GM19452 (cell line): ENCODE measurements around the gene CRABP2.

Source experiments
- ATAC-seq: cut with Tn5 transposase; IDR thresholded peaks from one replicate; pipeline ENCODE4 v1.9.1; 2021; ENCODE audit not compliant: unreplicated experiment

CRABP2 gene

GRCh38 chr1:156691665-156692440 is 13.5 kb downstream of the CRABP2 start:
- ATAC-seq, result no peak

DNA sequence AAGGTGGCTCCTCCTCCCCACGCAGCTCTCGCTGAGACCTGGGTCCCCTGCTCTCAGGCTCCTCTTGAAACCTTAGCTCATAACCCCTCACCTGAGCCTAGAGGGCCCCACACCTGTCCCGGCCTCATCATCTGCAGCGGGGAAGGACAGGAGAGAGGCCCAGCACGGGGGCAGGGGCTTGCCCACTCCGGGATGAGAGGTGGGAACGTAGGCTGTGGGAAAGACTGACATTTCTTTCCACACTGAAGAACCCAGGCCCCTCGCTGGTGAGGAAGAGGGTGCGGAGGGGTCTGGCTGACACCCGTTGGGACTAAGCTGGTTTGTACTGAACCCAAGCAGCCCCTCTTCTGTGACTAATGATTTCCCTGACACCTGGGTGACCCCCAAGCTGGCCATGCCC is 14.2 kb downstream of the CRABP2 start:
- no peak for ATAC-seq

DNA sequence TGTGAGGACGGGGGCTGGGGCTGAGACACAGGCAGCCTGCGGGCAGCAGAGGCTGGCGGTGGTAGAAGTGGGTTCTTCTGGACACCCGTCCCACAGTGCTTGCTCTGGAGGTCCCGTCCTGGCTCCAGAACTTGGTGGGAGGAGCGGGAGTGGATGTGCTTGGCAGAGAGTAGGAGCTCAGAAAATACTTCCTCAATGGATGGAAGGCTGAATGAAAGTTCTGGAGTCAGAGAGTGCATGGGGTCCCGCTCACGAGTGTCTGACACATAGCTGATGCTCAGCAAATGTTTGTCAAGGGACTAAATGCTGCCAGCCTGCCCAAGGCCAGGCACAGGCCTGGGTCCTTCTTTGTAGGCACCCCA is 14.7 kb downstream of the CRABP2 start:
- ATAC-seq, result no peak

DNA sequence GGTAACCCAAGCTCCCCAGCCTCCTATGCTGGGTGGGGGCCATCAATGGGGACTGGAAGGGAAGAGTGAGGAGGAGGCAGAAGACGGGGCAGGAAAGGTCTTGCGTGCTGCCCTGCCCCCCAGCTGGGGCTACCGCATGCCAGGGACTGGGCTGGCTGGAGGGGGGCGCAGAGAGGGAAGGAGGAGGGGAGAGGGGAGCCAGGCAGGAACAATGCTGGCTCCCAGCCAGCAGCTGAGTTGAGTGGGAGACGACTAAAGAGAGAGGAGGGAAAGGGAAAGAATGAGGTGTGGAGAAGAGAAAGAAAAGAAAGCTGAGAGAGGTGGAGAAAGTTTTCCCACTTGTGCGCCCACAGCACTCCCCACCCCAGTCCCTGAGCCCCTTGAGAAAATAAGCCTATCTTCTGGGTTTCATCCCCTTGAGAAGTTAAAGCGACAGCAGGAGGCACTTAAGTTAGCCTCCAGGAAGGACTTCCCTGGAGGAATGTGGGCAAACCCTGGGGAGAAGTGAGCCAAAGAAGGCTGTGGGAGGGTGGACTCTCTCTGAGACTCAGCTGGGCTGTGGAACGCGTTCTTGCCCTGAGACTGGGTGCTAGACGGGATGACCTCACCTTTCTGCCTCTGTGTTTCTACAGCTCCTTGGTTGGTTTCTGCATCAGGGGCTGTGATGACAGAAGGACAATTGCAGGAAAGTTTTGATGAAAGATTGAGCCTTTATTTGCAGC is 15.3 kb downstream of the CRABP2 start:
- ATAC-seq, result no peak

- ATAC-seq, result no peak
Measured at GRCh38 chr1:156689035-156689952, 16.1 kb downstream of the CRABP2 start.

DNA sequence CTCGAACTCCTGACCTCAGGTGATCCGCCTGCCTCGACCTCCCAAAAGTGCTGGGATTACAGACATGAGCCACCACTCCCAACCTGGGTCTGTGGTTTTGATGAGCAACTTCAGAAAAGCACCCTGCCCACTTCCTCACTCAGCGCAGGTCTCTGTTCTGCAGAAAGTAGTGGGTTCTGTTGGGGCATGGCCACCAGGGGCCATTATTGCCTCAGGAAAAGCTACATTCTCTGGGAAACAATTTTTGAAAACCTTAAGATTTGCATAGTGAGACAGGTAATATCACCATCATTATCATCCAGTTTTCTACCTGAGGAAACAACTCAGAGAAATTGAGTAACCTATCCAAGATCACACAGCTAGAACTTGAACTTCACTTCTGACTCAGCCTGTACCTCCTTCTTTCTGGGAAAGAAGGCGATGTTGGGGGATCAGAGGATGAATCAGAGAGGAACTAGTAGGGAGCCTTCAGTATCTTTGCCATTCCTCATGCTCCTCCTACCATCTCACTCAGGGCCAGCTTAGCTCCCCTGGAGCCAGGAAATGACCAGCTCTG is 21.1 kb downstream of the CRABP2 start:
- ATAC-seq, result no peak

DNA sequence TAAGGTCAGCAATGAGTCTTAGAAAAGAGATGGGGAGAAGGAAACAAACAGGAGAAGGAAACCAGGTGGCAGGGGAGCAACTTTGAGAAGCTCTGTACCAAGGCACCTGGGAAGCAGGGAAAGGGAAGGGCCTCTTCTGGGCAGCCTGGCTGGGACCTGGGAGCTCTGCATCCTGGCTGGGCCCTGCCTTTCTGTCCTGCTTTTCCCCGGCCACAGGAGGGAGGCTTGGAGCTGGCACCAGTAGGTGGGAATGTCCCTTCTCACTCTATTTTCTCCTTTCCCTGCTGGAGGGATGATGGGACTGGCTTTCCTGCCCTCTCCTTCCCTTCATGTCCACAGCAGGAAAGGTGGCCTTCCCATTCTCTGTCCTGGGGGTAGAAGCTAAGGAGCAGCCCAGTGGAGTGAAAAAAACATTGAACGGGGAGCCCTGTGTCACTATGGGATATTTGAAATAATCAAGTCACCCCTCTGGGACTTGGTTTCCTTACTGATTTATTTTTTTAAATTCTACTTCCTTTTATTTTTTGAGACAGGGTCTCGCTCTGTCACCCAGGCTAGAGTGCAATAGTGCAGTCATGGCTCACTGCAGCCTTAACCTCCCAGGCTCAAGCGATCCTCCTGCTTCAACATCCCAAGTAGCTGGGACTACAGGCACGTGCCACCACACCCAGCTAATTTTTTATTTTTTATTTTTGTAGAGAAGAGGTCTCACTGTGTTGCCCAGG is 23.1 kb downstream of the CRABP2 start:
- ATAC-seq, result no peak

- ATAC-seq, result no peak
Measured at GRCh38 chr1:156681196-156681960, 24.0 kb downstream of the CRABP2 start.

- ATAC-seq, result no peak
Measured at GRCh38 chr1:156680056-156680455, 25.3 kb downstream of the CRABP2 start.

GRCh38 chr1:156677616-156678596 is 27.5 kb downstream of the CRABP2 start:
- ATAC-seq, result no peak

GRCh38 chr1:156676820-156677615 is 28.4 kb downstream of the CRABP2 start, which contains the start of gene NES:
Gene NES, minus strand, starts transcription at chr1:156677407. Its CDS starts 143 bp downstream, at chr1:156677264.
- ATAC-seq, result no peak

GRCh38 chr1:156676114-156676819 is 29.1 kb downstream of the CRABP2 start:
- no peak for ATAC-seq

GRCh38 chr1:156675210-156676113 is 29.9 kb downstream of the CRABP2 start:
- no peak for ATAC-seq

GRCh38 chr1:156673387-156674121 is 31.8 kb downstream of the CRABP2 start:
- ATAC-seq, result no peak

- ATAC-seq, result no peak
Measured at GRCh38 chr1:156671804-156672203, 33.6 kb downstream of the CRABP2 start.
